ENCODE results near the gene NTN3.

The NTN3 gene

DNA sequence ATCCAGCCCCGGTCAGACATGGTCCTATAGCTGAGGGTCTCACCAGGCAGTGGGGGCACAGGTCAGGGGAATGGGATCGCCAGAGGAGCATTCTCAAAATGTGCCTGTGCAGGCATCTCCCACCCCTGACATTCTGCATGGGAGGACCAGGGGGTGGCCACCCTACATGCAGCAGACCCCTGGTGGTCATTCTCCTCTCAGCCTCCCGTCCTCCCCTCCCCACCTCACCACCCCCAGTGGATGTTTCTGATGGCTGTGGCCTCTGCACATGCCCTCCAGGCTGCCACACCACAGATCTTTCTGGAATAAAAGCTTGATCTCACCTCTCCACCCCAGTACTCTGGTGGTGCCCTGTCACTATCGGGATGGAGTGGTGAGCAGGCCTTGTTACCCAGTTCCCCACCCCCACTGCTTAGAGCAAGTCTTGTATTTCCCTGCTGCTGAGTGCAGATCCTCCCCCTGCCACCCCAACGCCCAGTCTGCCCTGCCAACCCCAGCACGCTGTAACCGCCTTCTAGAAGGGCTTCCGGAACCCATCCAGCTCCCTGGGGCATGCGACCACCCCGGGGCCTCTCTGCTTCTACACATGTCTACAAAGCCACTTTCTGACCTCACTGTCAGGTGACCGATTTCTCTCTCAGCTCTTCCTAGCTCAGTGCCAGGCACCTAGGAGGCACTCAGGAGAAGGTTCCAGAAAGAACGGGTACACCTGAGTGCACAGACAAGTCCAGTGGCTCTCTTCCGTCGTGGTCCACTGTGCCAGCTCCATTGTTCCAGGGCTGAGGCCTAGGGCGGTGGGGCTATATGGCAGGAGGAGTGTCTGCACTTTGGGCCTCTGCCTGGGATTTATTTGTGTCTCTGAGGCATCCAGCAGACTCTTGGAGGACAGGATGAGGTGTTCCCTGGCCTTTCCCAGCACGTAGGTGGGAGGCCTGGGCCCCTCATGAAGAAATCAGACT, 13.1 kb downstream of the NTN3 start:
- H3K27ac ChIP-seq, result no peak overlapping the region
- TF ChIP-seq, protein P1, sequence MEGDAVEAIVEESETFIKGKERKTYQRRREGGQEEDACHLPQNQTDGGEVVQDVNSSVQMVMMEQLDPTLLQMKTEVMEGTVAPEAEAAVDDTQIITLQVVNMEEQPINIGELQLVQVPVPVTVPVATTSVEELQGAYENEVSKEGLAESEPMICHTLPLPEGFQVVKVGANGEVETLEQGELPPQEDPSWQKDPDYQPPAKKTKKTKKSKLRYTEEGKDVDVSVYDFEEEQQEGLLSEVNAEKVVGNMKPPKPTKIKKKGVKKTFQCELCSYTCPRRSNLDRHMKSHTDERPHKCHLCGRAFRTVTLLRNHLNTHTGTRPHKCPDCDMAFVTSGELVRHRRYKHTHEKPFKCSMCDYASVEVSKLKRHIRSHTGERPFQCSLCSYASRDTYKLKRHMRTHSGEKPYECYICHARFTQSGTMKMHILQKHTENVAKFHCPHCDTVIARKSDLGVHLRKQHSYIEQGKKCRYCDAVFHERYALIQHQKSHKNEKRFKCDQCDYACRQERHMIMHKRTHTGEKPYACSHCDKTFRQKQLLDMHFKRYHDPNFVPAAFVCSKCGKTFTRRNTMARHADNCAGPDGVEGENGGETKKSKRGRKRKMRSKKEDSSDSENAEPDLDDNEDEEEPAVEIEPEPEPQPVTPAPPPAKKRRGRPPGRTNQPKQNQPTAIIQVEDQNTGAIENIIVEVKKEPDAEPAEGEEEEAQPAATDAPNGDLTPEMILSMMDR (conservative IDR thresholded peaks at IDR 0.05), result no peak
- TF ChIP-seq ZFX (IDR thresholded peaks at IDR 0.05), result no peak

DNA sequence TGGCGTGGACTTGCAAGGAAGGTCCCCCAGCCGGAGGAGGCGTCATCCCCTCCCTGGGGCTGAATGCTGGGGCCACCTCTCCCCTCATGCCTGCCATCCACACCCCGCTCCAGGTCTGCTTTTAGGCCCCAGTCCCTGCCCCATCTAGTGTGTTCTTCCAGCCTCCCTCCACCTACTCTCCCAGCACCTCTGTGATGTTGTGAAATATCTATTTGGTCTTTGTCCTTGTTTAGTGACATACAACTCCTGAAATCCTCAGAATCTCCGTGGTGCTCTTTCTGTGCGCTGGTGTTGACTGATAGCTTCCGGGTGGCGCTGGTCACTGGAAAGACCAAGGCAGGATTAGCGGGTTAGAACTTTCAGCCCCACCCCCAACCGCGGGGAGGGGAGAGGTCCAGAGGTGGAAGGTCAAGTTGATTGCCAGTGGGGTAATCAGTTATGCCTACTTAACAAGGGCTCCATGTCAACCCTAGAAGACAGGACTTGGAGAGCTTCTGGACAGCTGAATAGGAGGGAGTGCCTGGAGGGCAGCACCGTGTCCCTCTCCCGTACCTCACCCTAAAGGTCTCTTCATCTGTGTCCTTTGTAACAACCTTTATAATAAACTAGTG, 13.9 kb downstream of the NTN3 start:
- no peak overlapping the region for H3K27ac ChIP-seq
- no peak for TF ChIP-seq ZFX (IDR thresholded peaks at IDR 0.05)

GRCh38 chr16:2485811-2486507, 14.9 kb downstream of the NTN3 start:
- TF ChIP-seq ZFX (IDR thresholded peaks at IDR 0.05), result no peak
- TF ChIP-seq, protein P1 (conservative IDR thresholded peaks at IDR 0.05), result no peak
- H3K27ac ChIP-seq, result no peak overlapping the region

DNA sequence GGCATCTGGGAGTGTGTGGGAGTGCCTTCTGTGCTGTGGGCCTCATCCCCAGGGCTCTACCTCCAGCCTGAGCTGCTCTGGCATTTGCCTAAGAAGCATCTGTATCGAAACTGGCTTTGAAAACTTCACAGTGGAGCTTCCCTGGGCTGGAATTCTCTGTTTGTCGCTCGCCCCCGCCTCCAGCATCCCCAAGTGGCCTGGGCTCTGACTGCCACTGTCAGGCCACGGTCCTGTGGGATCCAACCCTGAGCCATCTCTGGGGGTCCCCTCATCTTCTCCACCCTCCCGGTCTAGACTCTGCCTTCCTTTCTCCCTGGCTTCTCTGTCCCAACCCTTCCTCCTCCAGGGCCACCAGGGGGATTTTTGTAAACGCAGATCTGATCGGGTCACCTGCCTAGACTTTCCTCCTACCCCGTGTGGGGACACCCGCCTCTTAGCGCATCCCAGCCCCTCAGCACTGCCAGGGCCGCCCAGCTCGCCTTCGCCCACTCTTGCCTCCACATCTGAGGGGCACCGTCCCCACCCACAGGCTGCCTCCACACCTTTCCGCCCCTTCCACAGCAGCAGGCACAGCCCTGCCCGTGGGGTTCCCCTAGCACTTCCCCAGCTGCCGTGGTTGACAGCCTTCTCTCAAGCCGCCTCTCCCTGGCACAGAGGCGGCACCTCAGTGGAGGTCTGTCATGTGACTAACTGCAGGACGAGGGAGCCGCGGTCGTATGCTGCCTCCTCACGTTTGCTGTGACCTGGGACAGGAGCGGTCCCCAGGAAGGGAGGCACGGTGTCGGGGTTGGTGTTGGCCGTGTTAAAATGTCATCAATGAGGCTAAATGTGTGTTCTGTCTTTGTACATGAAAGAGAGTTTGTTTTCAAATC, 15.8 kb downstream of the NTN3 start:
- no peak for TF ChIP-seq ZFX (IDR thresholded peaks at IDR 0.05)
- TF ChIP-seq, protein P1 (conservative IDR thresholded peaks at IDR 0.05), result no peak
- H3K27ac ChIP-seq, result no peak overlapping the region

GRCh38 chr16:2487517-2487842, 16.4 kb downstream of the NTN3 start:
- TF ChIP-seq, protein P1 (conservative IDR thresholded peaks at IDR 0.05), result no peak
- no peak for TF ChIP-seq ZFX (IDR thresholded peaks at IDR 0.05)
- H3K27ac ChIP-seq, result no peak overlapping the region

DNA sequence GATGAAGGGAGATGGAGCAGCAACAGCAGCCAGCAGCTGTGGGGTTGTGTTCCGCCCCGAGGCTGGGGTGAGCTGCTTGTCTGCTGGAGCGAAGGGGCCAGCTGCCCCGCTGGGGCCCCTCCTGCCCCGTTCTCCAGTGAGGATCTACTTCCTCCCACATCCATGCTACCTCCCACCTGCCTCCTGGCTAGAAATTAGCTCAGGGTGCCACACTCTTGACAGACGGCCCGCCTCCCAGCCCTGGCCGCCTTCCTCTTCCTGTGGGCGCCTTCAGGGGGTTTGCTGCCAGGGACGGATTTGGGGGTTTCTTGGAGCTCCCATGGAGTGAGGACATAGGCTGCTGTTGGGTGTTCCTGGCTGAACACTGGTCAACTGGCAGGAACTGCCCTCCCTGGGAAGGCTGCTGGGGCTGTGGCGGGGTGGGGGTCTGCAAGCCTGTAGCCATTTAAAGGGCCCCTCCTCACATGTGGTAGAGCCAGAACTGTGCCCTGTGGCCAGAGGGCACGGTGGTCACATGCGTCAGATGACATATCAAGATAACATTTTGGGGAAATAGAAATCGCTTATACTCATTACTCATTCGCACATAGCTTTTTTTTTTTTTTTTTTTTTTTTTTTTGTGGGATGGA, 16.9 kb downstream of the NTN3 start:
- TF ChIP-seq ZFX (IDR thresholded peaks at IDR 0.05), result no peak
- TF ChIP-seq, protein P1 (conservative IDR thresholded peaks at IDR 0.05), result no peak
- no peak overlapping the region for H3K27ac ChIP-seq

DNA sequence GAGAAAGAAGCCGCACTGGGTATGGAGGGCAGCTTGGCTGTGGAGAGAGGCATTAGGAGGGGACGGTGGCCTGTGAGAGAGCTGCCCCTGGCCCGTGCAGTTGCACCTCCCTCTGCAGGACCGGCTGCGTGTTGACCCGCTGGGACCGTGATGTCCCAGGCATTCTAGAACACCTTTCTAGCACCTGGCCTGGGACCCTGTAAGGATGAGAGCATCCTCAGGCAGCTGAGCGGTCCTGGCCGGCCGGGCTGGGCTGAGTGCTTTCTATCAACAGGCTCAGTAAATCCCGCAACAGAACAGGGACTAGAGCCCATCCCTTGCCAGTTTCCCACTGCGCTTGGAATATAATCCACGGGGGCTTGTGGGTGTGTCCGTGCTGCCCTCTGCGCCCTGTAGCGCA, 18.5 kb downstream of the NTN3 start:
- TF ChIP-seq ZFX (IDR thresholded peaks at IDR 0.05), result no peak
- TF ChIP-seq, protein P1 (conservative IDR thresholded peaks at IDR 0.05), result no peak
- no peak overlapping the region for H3K27ac ChIP-seq

Measured in C4-2B (cell line).